ENCODE data around the gene ACOT9. TPM values are rescaled to one million over a fixed set of nuclear protein-coding genes. Genes with fewer than 3 reads are reported as not detected.

Gene ACOT9
- total RNA-seq, 1 donor from 2014 or later, result 59.6 TPM

DNA sequence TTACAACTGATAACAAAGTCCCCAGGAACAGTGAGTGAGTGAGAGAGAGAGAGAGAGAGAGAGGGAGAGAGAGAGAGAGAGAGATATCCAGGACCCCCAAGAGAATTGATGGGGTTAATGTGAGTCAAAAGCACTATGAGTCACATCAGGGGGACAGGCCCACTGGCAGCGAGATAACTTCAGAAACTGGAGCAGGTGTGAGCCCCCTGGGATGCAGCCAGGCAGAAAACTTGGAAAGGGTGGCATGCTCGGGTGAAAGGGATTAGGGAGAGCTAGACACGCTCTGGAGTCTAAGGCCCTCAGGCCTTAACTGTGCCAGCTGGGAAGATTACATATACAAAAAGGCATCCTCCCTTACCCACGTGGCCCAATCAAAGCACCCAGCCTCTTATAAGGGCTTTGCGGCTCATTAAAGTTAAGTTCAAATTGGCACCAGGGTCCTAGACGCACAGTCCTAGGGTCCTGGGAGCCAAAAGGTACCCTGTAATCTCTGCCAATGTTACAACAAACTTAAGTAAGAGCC, 841 bp downstream of the ACOT9 start:
- peak overlapping the region; percentile 91 for H3K4me3 ChIP-seq (ENCODE audit: insufficient read depth, low read depth, low read length)
- peaks cover 37% of the 10 kb centered on the region for H4K20me1 ChIP-seq (ENCODE audit: insufficient read depth, low read length)
- Mint-ChIP-seq H3K9me3 (ENCODE audit: unreplicated experiment) (no peaks in the 10 kb centered on the region), H3K36me3 (ENCODE audit: low read depth, unreplicated experiment) (no peaks in the 10 kb centered on the region), H3K4me1 (ENCODE audit: low read depth, unreplicated experiment) (peaks cover 1% of the 10 kb centered on the region), H3K27me3 (ENCODE audit: low read depth, unreplicated experiment) (no peaks in the 10 kb centered on the region), H3K27ac (ENCODE audit: unreplicated experiment) (peak overlapping the region; percentile 96), H3K4me3 (ENCODE audit: unreplicated experiment) (peak overlapping the region; percentile 93)
- no peak for TF ChIP-seq EZH2 (IDR thresholded peaks at IDR 0.05; ENCODE audit: insufficient read depth, low read length)
- no peak for TF ChIP-seq CTCF (IDR thresholded peaks at IDR 0.05; ENCODE audit: insufficient read depth, low read depth, low read length)
- peak; percentile 20 for FAIRE-seq
- H3K79me2 ChIP-seq (ENCODE audit: insufficient read depth, low read length), result peaks cover 56% of the 10 kb centered on the region
- peak overlapping the region; percentile 96 for H3K27ac ChIP-seq (ENCODE audit: low read depth, low read length)
- no peaks in the 10 kb centered on the region for H3K27me3 ChIP-seq (ENCODE audit: insufficient read depth, low read length)
- H3K9ac ChIP-seq (ENCODE audit: low read length), result peak overlapping the region; percentile 99
- peak; percentile 68 for DNase-seq (ENCODE audit: low read depth)
- peaks cover 5% of the 10 kb centered on the region for H3K4me1 ChIP-seq (ENCODE audit: insufficient read depth, low read length)
- peak overlapping the region; percentile 10 for H2AFZ ChIP-seq (ENCODE audit: low read depth, low read length)
- H3K9me3 ChIP-seq (ENCODE audit: insufficient read depth, low read depth, low read length), result no peaks in the 10 kb centered on the region
- no peaks in the 10 kb centered on the region for H3K36me3 ChIP-seq (ENCODE audit: insufficient read depth, low read length)
- H3K4me2 ChIP-seq (ENCODE audit: low read length), result peak overlapping the region; percentile 95

- H3K9me3 Mint-ChIP-seq (ENCODE audit: unreplicated experiment), result no peaks in the 10 kb centered on the region
- FAIRE-seq (peak; percentile 34), DNase-seq (ENCODE audit: low read depth) (peak; percentile 13)
- H3K36me3 Mint-ChIP-seq (ENCODE audit: low read depth, unreplicated experiment), result no peaks in the 10 kb centered on the region
- Histone ChIP-seq H3K79me2 (ENCODE audit: insufficient read depth, low read length) (peaks cover 84% of the 10 kb centered on the region), H3K4me1 (ENCODE audit: insufficient read depth, low read length) (peaks cover 5% of the 10 kb centered on the region), H3K9ac (ENCODE audit: low read length) (no peak overlapping the region), H3K36me3 (ENCODE audit: insufficient read depth, low read length) (peaks cover 8% of the 10 kb centered on the region), H3K27me3 (ENCODE audit: insufficient read depth, low read length) (no peaks in the 10 kb centered on the region), H3K4me2 (ENCODE audit: low read length) (no peak overlapping the region), H3K27ac (ENCODE audit: low read depth, low read length) (no peak overlapping the region), H3K4me3 (ENCODE audit: insufficient read depth, low read depth, low read length) (no peak overlapping the region), H2AFZ (ENCODE audit: low read depth, low read length) (no peak overlapping the region), H4K20me1 (ENCODE audit: insufficient read depth, low read length) (peaks cover 62% of the 10 kb centered on the region), H3K9me3 (ENCODE audit: insufficient read depth, low read depth, low read length) (no peaks in the 10 kb centered on the region)
- no peak overlapping the region for H3K4me3 Mint-ChIP-seq (ENCODE audit: unreplicated experiment)
- no peak overlapping the region for H3K27ac Mint-ChIP-seq (ENCODE audit: unreplicated experiment)
- H3K4me1 Mint-ChIP-seq (ENCODE audit: low read depth, unreplicated experiment), result peaks cover 1% of the 10 kb centered on the region
- TF ChIP-seq EZH2 (IDR thresholded peaks at IDR 0.05; ENCODE audit: insufficient read depth, low read length) (no peak), CTCF (IDR thresholded peaks at IDR 0.05; ENCODE audit: insufficient read depth, low read depth, low read length) (no peak)
- no peaks in the 10 kb centered on the region for H3K27me3 Mint-ChIP-seq (ENCODE audit: low read depth, unreplicated experiment)
Measured at GRCh38 chrX:23737413-23737812, 5.7 kb downstream of the ACOT9 start.

- Mint-ChIP-seq H3K9me3 (ENCODE audit: unreplicated experiment) (no peaks in the 10 kb centered on the region), H3K4me1 (ENCODE audit: low read depth, unreplicated experiment) (peaks cover 1% of the 10 kb centered on the region), H3K27ac (ENCODE audit: unreplicated experiment) (no peak overlapping the region), H3K27me3 (ENCODE audit: low read depth, unreplicated experiment) (no peaks in the 10 kb centered on the region), H3K36me3 (ENCODE audit: low read depth, unreplicated experiment) (no peaks in the 10 kb centered on the region), H3K4me3 (ENCODE audit: unreplicated experiment) (no peak overlapping the region)
- Histone ChIP-seq H3K4me3 (ENCODE audit: insufficient read depth, low read depth, low read length) (no peak overlapping the region), H2AFZ (ENCODE audit: low read depth, low read length) (no peak overlapping the region), H3K27ac (ENCODE audit: low read depth, low read length) (no peak overlapping the region), H3K9ac (ENCODE audit: low read length) (no peak overlapping the region), H3K4me1 (ENCODE audit: insufficient read depth, low read length) (no peaks in the 10 kb centered on the region), H3K27me3 (ENCODE audit: insufficient read depth, low read length) (no peaks in the 10 kb centered on the region), H4K20me1 (ENCODE audit: insufficient read depth, low read length) (peaks cover 50% of the 10 kb centered on the region), H3K4me2 (ENCODE audit: low read length) (no peak overlapping the region), H3K36me3 (ENCODE audit: insufficient read depth, low read length) (peaks cover 8% of the 10 kb centered on the region), H3K9me3 (ENCODE audit: insufficient read depth, low read depth, low read length) (no peaks in the 10 kb centered on the region), H3K79me2 (ENCODE audit: insufficient read depth, low read length) (peaks cover 74% of the 10 kb centered on the region)
- no peak for DNase-seq (ENCODE audit: low read depth)
- TF ChIP-seq CTCF (IDR thresholded peaks at IDR 0.05; ENCODE audit: insufficient read depth, low read depth, low read length) (no peak), EZH2 (IDR thresholded peaks at IDR 0.05; ENCODE audit: insufficient read depth, low read length) (no peak)
- FAIRE-seq, result peak; percentile 9
Measured at GRCh38 chrX:23736030-23736429, 7.0 kb downstream of the ACOT9 start.

Measured in astrocyte (in vitro differentiated cells and primary cell).